ENCODE measurements around the gene HEMGN. TPM values are rescaled to one million over a fixed set of nuclear protein-coding genes. Genes with fewer than 3 reads are reported as not detected.

HEMGN gene
- polyA plus RNA-seq, 3 donors = 0.18 TPM; not detected in 2

DNA sequence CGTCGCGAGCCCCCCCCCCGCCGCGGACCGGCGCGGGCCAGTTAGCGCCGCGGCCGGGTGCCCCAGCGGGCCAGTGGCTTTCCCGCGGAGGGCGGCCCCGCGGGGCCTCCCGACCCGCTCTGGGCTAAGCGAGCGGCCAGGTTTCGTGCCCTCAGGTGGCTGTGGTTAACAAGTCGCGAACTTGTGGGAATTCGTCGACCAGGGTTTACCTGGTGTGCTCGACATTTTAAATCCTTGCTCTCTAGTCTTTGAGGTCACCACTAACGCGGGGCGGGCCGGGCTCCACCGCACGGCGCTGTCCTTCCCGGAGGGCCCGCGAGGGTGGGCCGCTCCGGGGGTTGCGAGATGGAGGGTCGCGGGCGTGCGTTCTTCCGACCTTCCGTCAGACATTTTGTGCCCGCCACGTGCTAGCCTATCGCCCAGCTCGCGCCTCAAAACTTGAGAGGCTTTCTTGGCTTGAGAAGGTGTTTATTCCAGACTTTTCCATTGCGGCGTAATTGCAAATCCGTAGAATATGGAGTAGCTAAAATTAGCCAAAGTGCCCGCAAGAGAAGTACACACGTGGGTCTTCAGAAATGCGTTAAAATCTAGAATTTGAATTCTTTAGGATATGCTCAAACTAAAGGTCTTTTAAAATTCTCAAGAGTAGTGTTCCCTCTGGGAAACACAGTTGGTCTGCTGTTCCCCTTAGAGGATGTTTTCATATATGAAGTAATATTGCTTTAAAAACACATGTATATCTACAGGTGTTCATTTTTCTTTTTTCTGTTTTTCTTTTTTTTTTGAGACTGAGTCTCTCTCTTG is 47.3 kb upstream of the HEMGN start:
- H4K20me1 ChIP-seq (ENCODE audit: insufficient read depth, low read length) = peaks cover 52% of the 10 kb centered on the region
- peaks cover 82% of the 10 kb centered on the region for H3K79me2 ChIP-seq (ENCODE audit: insufficient read depth, low read length)
- intact Hi-C loops (cut with micrococcal nuclease) = loop anchor here (5.0 to 10.0 kb wide), 2 partner anchors 63 to 70 kb away; partner anchors contain the start of genes NANS (in 1 of the 2) and TRMO (in 1 of the 2)
- Mint-ChIP-seq H3K27me3 (ENCODE audit: low read depth in 3 of 3) (peaks cover 3 to 6% (median 3%) of the 10 kb centered on the region in 3 donors), H3K9me3 (peaks cover 0 to 2% (median 0%) of the 10 kb centered on the region in 7 donors), H3K4me1 (peaks cover 50% of the 10 kb centered on the region), H3K4me3 (peak overlapping the region; percentile 80 to 84), H3K27ac (peak overlapping the region in 5 of 7 donors; percentile 69 to 83 (median 76)), H3K36me3 (no peaks in the 10 kb centered on the region)
- peak overlapping the region; percentile 49 to 80 for H3K27ac ChIP-seq (ENCODE audit: low read depth in 1 of 2, low read length in 2 of 2)
- peak overlapping the region; percentile 90 for H3K9ac ChIP-seq (ENCODE audit: insufficient read depth, low read length, poor library complexity, severe bottlenecking)
- no peaks in the 10 kb centered on the region for H3K9me3 ChIP-seq (replicated peaks in 1 of 2; ENCODE audit: control insufficient read depth in 1 of 2, insufficient read depth in 1 of 2, low read length in 2 of 2)
- TF ChIP-seq, protein P1, sequence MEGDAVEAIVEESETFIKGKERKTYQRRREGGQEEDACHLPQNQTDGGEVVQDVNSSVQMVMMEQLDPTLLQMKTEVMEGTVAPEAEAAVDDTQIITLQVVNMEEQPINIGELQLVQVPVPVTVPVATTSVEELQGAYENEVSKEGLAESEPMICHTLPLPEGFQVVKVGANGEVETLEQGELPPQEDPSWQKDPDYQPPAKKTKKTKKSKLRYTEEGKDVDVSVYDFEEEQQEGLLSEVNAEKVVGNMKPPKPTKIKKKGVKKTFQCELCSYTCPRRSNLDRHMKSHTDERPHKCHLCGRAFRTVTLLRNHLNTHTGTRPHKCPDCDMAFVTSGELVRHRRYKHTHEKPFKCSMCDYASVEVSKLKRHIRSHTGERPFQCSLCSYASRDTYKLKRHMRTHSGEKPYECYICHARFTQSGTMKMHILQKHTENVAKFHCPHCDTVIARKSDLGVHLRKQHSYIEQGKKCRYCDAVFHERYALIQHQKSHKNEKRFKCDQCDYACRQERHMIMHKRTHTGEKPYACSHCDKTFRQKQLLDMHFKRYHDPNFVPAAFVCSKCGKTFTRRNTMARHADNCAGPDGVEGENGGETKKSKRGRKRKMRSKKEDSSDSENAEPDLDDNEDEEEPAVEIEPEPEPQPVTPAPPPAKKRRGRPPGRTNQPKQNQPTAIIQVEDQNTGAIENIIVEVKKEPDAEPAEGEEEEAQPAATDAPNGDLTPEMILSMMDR (IDR thresholded peaks at IDR 0.05) = no peak
- H3K4me2 ChIP-seq (replicated peaks; ENCODE audit: extremely low read depth, low read length, poor library complexity, severe bottlenecking) = peak overlapping the region; percentile 86
- H3K36me3 ChIP-seq (replicated peaks in 1 of 2; ENCODE audit: control insufficient read depth in 1 of 2, insufficient read depth in 2 of 2, low read length in 2 of 2) = no peaks in the 10 kb centered on the region
- DNase-seq = no peak
- H3K27me3 ChIP-seq (ENCODE audit: control insufficient read depth in 2 of 2, insufficient read depth in 2 of 2, low read length in 2 of 2) = peaks cover 0 to 8% of the 10 kb centered on the region in 2 donors
- peaks cover 28 to 45% of the 10 kb centered on the region in 2 donors for H3K4me1 ChIP-seq (ENCODE audit: control insufficient read depth in 1 of 2, insufficient read depth in 2 of 2, low read length in 2 of 2)
- H3K4me3 ChIP-seq (replicated peaks in 1 of 3; ENCODE audit: low read depth in 2 of 3, low read length in 3 of 3) = peak overlapping the region; percentile 42 to 95 (median 95)
- H2AFZ ChIP-seq (ENCODE audit: insufficient read depth, low read depth, low read length, poor library complexity, severe bottlenecking) = peak overlapping the region; percentile 82
- WGBS (ENCODE audit: insufficient coverage) = under 1% methylated on average over 56 of the region's 59 CpGs

DNA sequence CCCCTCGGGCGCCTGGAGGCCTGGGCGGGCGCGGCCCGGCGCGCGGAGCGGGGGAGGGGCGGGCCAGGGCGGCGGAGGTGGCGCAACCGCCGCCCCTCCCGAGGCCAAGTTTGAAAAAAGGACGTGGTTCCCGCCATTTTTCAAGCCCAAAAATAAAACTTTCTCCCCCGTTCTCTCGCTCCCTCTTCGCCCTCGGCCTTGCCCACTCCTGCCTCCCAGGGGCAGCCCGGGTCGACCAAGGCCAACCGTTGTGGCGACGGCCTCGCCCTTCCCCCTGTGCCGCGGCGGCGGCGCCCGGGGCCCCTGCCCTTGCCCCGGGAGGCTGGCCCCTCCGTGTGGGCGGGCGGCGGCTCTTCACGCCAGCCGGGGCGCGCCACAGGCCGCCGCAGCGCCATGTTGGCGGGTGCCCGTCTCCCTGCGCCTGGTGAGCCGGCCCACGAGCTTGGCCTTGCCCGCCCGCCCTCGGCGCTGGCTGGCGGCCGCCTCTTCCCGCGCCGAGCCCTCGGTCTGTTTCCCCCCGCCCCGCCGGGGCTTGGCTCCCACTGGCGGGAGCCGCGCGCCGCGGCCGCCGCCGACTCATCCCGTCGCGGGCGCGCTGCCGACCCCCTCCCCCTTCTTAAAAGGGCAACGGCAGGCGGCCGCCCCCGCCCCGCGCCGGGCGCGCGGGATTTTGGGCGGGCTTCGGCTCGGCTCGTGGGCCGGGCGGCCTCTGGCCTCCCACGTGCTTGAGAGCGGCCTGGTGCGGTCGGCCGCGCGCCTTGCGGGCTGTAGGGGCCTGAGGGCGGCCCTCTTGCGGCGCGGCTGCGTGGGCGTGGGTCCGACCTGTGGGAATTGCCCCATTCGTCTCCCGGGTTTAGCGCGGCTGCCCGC is 46.5 kb upstream of the HEMGN start:
- H3K27ac Mint-ChIP-seq = peak overlapping the region in 6 of 7 donors; percentile 54 to 84 (median 72)
- peaks cover 43% of the 10 kb centered on the region for H4K20me1 ChIP-seq (ENCODE audit: insufficient read depth, low read length)
- peaks cover 3 to 6% (median 3%) of the 10 kb centered on the region in 3 donors for H3K27me3 Mint-ChIP-seq (ENCODE audit: low read depth in 3 of 3)
- peak overlapping the region; percentile 82 for H2AFZ ChIP-seq (ENCODE audit: insufficient read depth, low read depth, low read length, poor library complexity, severe bottlenecking)
- peak overlapping the region; percentile 80 to 87 for H3K27ac ChIP-seq (ENCODE audit: low read depth in 1 of 2, low read length in 2 of 2)
- H3K27me3 ChIP-seq (ENCODE audit: control insufficient read depth in 2 of 2, insufficient read depth in 2 of 2, low read length in 2 of 2) = peaks cover 0 to 8% of the 10 kb centered on the region in 2 donors
- peak overlapping the region; percentile 82 to 95 (median 95) for H3K4me3 ChIP-seq (replicated peaks in 1 of 3; ENCODE audit: low read depth in 2 of 3, low read length in 3 of 3)
- intact Hi-C loops (cut with micrococcal nuclease) = loop anchor here (5.0 to 10.0 kb wide), 2 partner anchors 62 to 70 kb away; partner anchors contain the start of genes NANS (in 1 of the 2) and TRMO (in 1 of the 2)
- peak overlapping the region; percentile 90 for H3K9ac ChIP-seq (ENCODE audit: insufficient read depth, low read length, poor library complexity, severe bottlenecking)
- peaks cover 73% of the 10 kb centered on the region for H3K79me2 ChIP-seq (ENCODE audit: insufficient read depth, low read length)
- WGBS (ENCODE audit: insufficient coverage) = under 1% methylated on average over 98 of the region's 116 CpGs
- peak overlapping the region; percentile 86 for H3K4me2 ChIP-seq (replicated peaks; ENCODE audit: extremely low read depth, low read length, poor library complexity, severe bottlenecking)
- H3K4me1 ChIP-seq (ENCODE audit: control insufficient read depth in 1 of 2, insufficient read depth in 2 of 2, low read length in 2 of 2) = peaks cover 28 to 43% of the 10 kb centered on the region in 2 donors
- H3K4me3 Mint-ChIP-seq = peak overlapping the region; percentile 64 to 72
- peaks cover 0 to 2% (median 0%) of the 10 kb centered on the region in 7 donors for H3K9me3 Mint-ChIP-seq
- H3K9me3 ChIP-seq (replicated peaks in 1 of 2; ENCODE audit: control insufficient read depth in 1 of 2, insufficient read depth in 1 of 2, low read length in 2 of 2) = no peaks in the 10 kb centered on the region
- TF ChIP-seq, protein P1 (IDR thresholded peaks at IDR 0.05) = no peak
- H3K36me3 ChIP-seq (replicated peaks in 1 of 2; ENCODE audit: control insufficient read depth in 1 of 2, insufficient read depth in 2 of 2, low read length in 2 of 2) = no peaks in the 10 kb centered on the region
- DNase-seq = peak; percentile 54 to 63 (median 60)
- no peaks in the 10 kb centered on the region for H3K36me3 Mint-ChIP-seq
- peaks cover 42% of the 10 kb centered on the region for H3K4me1 Mint-ChIP-seq

Measured in CD14-positive monocyte (primary cell).